A549 (cell line): Measurements from ENCODE around the gene SLC5A8.

Experiments
- CBX2 ChIP-seq: fragments of 200-600 bp; sonication (generic); IDR thresholded peaks from 2 replicates; pipeline ENCODE4 v1.6.1; 2016; ENCODE audit warnings: low read depth, mild to moderate bottlenecking, borderline replicate concordance
- CTCF ChIP-seq: fragments of >200 bp; sonication (Bioruptor Twin); formaldehyde crosslinking; IDR thresholded peaks from 3 replicates; pipeline ENCODE4 v1.5.1; 2016
- FOSB ChIP-seq: fragments of 250-450 bp; sonication (Bioruptor Pico); IDR thresholded peaks from 2 replicates; pipeline ENCODE4 v1.5.0; 2020; ENCODE audit warnings: mild to moderate bottlenecking, moderate library complexity
- MYC ChIP-seq: IDR thresholded peaks from 2 replicates; pipeline ENCODE4 v1.6.1; 2012; ENCODE audit warnings: mild to moderate bottlenecking, inconsistent platforms, low read length, improper control_type of control experiment, borderline replicate concordance
- POLR2A ChIP-seq: IDR thresholded peaks from 2 replicates; pipeline ENCODE4 v1.6.1; 2012; ENCODE audit warnings: mild to moderate bottlenecking, low read length
- REST ChIP-seq: fragments of 200-600 bp; sonication (generic); IDR thresholded peaks from 2 replicates; pipeline ENCODE4 v1.6.1; 2016; ENCODE audit warnings: antibody characterized with exemption, mild to moderate bottlenecking, moderate library complexity
- RNF2 ChIP-seq: fragments of 200-600 bp; sonication (generic); IDR thresholded peaks from 2 replicates; pipeline ENCODE4 v1.6.1; 2016; ENCODE audit warnings: low read depth, mild to moderate bottlenecking, antibody characterized with exemption, moderate library complexity, borderline replicate concordance
- USF2 ChIP-seq: fragments of 450-650 bp; IDR thresholded peaks from 2 replicates; pipeline ENCODE4 v1.6.1; 2014; ENCODE audit warnings: antibody characterized with exemption
- ZC3H11A ChIP-seq: fragments of 450-650 bp; IDR thresholded peaks from 2 replicates; pipeline ENCODE4 v1.6.1; 2014; ENCODE audit warnings: antibody characterized with exemption, mild to moderate bottlenecking

GRCh38 chr12:101256266-101256665, 46.2 kb upstream of the SLC5A8 start:
- TF ChIP-seq CTCF (no peak), RNF2 (no peak), USF2 (no peak), ZC3H11A (no peak), FOSB (CRISPR knock-in tag) (no peak), MYC (no peak), REST (no peak), CBX2 (no peak), POLR2A (no peak)
